ENCODE measurements around the gene CFAP210.
"Not testable (repeated sequence)": the region's sequence is repeated elsewhere in the genome, so short reads cannot be mapped to it uniquely, and the experiment has no call there.

CFAP210 gene

DNA sequence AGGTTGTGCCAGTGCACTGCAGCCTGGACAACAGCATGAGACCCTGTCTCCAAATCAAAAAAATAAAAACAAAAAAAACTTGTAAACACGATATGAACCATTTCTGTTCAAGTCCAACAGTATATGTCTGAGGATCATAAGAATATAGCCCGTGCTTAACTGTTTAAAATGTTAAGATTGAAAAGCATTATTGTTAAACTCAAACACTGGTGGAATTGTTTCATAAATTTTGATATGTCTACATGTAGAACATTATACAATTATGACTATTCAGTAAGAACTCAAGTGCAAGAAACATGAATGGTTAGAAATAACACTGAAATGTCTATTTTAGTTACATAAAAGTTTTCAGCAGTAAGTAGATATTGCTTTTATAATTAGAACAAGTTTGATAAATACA lies 80.3 kb downstream of the CFAP210 start:
- no peak for DNase-seq

DNA sequence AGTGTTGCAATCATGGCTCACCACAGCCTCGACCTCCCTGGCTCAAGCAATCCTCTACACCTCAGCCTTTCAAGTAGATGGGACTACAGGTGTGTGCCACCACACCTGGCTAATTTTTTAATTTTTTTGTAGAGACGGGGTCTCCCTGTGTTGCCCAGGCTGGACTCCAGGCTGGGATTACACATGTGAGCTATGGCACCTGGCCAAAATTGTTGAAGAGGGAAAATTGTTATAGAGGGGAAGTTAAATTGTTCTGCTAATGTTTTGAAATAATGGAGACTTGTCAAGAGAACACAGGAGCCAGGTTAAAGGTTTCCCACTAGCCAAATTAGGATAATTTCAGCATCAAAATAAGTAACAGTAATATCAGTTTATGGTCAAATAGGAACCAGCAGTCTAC lies 84.9 kb downstream of the CFAP210 start:
- DNase-seq: no peak

DNA sequence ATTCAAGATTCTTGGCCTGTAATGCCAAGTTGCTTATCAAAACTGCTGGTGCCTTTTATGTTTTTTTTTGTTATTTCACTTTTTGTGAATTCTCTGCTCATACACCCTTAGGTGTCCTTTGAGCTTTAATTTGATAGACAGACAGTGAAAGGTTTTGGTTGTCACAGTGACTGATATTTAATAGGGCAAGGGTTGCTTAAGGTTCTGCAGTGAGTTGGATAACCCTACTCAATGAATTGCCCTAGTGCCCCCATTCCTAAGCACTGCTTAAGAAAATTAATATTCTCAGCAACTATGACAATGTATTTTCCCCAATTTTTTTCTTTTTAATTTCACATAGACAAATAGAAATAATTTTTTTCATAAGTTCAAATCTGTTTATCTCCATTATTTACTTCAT lies 94.6 kb downstream of the CFAP210 start:
- DNase-seq: no peak

DNA sequence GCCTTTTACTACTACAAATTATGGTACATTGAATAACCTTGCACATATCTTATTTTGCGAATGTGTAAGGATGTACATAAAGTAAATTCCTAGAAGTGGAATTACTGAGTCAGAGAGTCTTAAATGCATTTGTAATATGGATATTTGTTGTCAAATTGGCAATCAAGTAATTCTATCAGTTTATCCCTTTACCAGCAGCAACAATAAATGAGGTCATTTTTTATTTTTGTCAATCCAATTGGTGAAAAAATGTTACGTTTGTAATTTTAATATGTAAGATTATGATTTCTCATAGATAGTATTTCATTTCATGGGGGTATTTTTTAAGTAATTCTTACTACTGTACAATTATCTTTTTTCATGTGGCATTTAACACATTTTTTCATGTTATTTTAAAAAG lies 95.2 kb downstream of the CFAP210 start:
- no peak for DNase-seq

DNA sequence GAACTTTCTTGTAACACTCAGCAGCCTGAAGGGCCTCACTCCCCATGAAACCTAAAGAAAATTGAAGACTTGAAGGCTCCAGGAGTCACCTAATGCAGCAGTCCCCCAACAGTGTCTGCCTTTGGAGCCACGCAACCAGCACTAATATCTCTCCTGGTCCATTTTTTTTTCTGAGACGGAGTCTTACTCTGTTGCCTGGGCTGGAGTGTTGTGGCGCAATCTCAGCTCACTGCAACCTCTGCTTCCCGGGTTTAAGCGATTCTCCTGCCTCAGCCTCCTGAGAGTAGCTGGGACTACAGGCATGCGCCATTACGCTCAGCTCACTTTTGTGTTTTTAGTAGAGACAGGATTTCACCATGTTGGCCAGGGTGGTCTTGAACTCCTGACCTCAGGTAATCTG lies 97.7 kb downstream of the CFAP210 start:
- DNase-seq: not testable (repeated sequence)
